GM03348 (cell line): ENCODE data around the gene PLCG2.
"Not testable (repeated sequence)": the region's sequence is repeated elsewhere in the genome, so short reads cannot be mapped to it uniquely, and the experiment has no call there.

Source experiments
- DNase-seq: peaks from one replicate; pipeline ENCODE4 v3.0.0; 2012; ENCODE audit warnings: low spot score

Gene PLCG2

DNA sequence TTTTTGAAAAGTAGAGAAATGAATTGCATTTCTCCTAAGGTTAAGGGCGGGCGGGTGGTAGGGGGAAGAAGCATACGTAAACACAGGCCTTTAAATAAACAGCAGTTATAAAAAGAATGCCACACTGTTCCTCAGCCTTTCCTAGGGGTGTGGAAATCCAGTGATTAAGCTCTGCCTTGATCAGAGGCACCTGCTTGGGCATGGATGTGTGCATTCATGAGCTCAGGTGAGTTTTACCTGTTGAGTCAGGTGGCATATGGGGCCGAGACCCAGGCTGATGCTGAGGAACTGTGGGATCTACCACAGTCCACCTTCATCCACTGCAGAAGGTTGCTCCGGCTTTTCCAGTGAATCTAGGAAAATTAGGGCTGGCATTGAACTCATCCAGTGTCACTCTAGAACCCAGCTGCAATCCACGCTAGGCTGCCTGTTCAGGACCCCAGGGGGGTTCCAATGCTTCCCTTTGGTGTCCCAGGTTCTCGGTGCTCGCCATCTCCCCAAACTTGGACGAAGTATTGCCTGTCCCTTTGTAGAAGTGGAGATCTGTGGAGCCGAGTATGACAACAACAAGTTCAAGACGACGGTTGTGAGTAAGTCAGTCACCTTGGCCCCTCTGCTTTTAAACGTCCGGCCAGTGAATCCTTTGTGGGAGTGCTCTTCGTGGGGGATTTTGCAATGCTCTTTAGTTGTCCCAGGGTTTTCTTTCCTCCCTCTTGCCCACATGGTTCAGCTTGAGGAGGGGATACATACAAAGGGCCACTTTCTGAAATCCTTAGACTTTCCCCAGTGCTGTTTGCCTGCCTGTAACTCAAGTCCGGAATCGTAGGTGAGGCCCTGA is 159.5 kb downstream of the PLCG2 start:
- DNase-seq = no peak

GRCh38 chr16:81939164-81940056 is 160.3 kb downstream of the PLCG2 start:
- no peak for DNase-seq

GRCh38 chr16:81940781-81941560 is 161.9 kb downstream of the PLCG2 start:
- peak; percentile 85 for DNase-seq

DNA sequence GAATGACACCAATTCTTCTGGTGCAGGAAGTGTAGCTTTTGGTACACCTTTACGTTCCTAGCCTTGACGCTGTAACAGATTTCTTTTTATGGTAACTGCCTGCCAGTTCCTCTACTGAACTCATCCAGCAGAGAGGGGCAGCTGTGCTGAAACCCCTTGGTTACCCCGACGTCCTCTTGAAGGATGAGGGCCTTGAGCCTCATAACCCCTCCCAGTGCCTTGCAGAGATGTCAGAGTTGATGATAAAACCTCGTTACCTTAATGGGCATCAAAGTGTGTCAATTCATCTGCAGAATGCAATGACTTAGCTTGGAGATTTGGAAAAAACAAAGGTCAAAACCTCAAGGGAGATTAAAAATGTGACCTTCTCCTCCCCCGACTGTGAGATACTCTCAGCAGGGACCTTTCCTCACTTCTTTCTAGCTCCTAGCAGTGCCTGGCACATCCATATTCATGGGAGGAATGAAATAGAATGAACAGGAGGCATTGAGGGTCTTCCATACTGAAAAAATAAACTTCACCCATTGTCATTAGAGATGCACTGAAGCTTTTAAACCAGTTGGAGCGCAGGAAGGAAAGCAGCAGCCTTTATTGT is 163.0 kb downstream of the PLCG2 start:
- DNase-seq = no peak

- peak; percentile 76 for DNase-seq
These were observed 166.6 kb downstream of the PLCG2 start for GRCh38 chr16:81945665-81946064.

GRCh38 chr16:81946206-81946605 is 167.1 kb downstream of the PLCG2 start:
- peak; percentile 74 for DNase-seq

DNA sequence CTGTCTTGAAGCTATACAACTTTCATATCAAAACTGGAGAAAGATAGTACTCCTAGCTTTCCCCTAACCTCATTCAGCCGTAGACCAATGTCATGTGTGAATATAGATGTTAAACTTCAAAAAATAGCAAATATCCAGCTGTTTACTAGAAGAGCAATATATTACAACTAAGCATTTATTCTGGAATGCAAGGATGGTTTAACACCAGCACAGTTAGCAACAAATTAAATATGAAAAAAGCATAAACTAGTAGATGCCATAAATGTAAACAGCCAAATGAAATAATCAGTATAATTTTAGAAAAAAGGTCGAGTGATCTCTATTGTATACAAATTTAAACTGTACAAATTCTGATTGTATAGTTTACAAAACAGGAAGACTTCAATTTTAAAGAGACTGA is 172.5 kb downstream of the PLCG2 start:
- DNase-seq = no peak

DNA sequence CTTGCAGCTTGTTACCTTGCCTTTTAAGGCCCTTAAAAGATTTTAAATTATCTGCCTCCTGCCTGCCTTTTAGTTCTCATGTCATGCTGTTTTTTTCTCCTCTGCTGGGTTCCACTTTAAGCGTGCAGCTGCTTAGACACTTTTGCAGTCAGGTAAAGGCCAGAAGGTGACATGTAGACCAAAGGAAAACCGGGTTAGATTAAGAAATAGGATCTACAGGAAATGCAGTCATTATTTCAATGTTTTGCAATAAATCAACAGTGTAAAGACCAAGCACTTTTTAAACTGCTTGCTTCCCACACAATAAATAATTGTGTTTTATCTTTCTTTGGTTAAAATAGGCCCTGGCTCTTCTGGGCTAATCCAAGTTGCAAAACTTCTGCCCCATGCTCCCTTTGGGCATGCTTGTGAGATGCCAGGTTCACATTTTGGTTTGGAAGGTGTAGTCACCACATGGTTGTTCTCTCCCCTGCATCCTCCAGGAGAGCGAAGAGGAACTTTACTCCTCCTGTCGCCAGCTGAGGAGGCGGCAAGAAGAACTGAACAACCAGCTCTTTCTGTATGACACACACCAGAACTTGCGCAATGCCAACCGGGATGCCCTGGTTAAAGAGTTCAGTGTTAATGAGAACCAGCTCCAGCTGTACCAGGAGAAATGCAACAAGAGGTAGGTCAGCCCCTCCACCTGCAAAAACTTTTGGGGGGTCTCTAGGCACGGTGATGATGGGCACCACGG is 177.3 kb downstream of the PLCG2 start:
- DNase-seq = peak; percentile 55

DNA sequence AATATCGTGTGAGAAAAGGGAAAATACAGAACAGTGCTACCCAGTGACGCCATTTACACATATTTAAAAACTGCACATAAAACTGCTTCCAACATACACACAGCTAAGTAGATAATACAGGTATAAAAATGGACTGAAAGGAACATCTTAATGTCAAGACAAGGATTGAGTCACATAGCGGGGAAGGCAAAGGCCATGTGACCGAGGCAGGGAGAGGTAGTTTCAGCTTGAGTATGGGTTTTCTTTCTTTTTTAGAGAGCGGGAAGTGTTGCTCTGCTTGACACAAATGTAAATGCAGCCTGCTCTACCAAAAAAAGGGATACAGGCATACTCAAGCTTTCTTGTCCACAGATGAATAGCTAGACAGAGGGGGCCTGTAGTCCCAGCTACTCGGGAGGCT is 185.7 kb downstream of the PLCG2 start:
- no peak for DNase-seq

- DNase-seq = no peak
These were observed 188.3 kb downstream of the PLCG2 start for GRCh38 chr16:81967358-81967757.

GRCh38 chr16:81971853-81972252 is 192.8 kb downstream of the PLCG2 start:
- DNase-seq = no peak

DNA sequence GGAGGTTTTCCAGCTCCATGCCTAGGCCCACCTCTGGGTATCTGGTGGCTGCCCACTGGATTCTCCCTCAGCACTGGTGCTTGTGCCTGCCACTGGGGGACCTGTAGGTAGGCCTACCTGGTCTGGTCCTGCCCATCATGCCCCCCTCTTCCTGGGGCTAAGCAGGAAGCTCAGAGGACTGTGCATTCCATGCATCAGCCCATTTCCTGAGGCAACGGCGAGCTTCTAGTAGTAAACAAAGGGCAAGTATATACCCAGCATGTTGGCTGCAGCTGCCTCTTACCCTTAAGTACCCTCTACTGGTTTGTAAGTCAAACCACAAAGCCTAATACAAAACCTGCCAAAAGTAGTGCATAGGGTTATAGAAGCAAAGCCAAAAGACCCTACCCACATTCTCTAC is 194.6 kb downstream of the PLCG2 start:
- no peak for DNase-seq

- DNase-seq = no peak
These were observed 196.5 kb downstream of the PLCG2 start for GRCh38 chr16:81975637-81976036.

DNA sequence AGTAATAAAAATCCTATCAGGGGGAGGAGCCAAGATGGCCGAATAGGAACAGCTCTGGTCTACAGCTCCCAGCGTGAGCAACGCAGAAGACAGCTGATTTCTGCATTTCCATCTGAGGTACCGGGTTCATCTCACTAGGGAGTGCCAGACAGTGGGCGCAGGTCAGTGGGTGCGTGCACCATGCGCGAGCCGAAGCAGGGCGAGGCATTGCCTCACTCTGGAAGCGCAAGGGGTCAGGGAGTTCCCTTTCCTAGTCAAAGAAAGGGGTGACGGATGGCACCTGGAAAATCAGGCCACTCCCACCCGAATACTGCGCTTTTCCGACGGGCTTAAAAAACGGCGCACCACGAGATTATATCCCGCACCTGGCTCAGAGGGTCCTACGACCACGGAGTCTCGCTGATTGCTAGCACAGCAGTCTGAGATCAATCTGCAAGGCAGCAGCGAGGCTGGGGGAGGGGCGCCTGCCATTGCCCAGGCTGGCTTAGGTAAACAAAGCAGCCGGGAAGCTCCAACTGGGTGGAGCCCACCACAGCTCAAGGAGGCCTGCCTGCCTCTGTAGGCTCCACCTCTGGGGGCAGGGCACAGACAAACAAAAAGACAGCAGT is 198.3 kb downstream of the PLCG2 start:
- not testable (repeated sequence) for DNase-seq

GRCh38 chr16:81987121-81987520 is 208.0 kb downstream of the PLCG2 start:
- no peak for DNase-seq

DNA sequence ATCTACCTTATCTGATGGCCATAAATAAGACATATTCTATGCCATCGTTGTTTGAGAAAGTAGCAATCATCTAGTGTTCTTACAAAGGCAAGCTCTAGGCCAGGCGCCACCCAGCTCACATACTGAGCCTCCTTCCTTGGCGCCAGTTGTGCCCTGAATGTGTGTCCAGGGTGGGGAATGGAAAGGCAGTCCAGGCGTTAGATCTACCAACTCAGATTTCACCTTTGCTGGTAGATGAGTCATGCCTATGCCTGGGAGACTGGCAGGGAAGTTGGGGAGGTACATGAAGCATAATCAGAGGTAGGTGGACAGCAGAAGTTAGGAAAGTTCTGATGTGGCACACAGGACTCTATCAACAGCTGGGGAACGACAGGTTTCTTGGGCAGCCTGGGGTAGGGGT is 208.6 kb downstream of the PLCG2 start:
- DNase-seq = no peak

GRCh38 chr16:81992859-81993258 is 213.8 kb downstream of the PLCG2 start:
- DNase-seq = no peak

GRCh38 chr16:81994485-81994884 is 215.4 kb downstream of the PLCG2 start:
- DNase-seq = no peak

DNA sequence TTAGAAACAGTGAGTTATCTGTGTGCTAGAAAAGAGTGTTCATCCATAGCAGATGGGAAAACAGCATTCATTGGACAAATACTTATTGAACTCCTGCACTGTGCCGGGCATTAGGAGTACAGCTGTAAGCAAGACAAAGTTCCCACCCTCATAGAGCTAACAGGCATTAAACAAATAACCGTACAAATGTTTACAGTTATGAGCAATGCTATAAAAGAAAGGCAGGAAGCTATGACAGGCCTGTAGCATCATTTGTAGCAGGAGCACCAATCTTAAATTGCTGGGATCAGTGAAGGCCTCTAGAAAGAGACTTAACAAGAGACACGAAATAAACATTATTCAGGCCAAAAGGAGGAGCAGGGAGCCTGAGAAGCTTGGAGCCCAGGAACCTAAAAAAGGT is 216.6 kb downstream of the PLCG2 start:
- no peak for DNase-seq

DNA sequence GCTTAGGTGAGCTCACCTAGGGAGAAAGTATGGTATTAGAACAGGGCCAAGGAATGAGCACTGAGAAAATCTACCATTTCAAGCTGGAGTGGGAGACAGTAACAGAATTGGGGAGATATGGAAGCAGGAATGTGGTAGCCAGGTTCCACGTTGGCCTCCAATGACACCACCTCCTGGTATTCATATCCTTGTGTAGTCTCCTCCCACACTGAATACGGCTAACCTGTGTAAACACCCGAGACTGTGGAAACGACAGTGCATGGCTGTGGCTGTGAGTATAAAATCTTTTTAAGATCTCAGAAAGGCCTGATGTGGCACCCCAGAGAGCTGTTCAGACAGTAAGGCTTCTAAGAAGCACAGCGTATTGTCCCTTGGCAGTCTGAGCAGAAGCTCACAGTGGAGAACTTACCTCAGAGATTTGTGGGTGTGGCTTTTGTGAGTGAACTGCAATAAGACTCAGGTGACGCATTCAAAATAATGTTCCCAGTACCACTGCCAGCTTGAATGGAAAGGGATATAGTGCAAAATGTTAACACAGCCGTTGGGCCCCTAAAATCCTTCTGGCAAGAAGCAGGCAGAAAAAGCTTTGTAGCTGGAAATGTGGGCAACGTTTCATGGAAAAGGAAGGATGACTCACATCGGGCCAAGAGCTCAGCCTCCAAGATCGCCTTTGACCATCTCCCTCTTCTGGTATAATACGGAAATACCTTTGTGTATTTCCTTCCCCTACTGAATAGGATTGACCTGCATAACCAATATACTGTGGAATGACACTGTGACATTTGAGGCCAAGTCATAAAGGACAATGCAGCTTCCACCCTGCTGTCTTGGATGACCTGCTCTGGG is 217.8 kb downstream of the PLCG2 start:
- DNase-seq = peak; percentile 71
